ENCODE data around the gene OTX2. TPM values are rescaled to one million over a fixed set of nuclear protein-coding genes. Genes with fewer than 3 reads are reported as not detected.

Gene OTX2
- total RNA-seq, 1 donor from 2014 or later: not detected

DNA sequence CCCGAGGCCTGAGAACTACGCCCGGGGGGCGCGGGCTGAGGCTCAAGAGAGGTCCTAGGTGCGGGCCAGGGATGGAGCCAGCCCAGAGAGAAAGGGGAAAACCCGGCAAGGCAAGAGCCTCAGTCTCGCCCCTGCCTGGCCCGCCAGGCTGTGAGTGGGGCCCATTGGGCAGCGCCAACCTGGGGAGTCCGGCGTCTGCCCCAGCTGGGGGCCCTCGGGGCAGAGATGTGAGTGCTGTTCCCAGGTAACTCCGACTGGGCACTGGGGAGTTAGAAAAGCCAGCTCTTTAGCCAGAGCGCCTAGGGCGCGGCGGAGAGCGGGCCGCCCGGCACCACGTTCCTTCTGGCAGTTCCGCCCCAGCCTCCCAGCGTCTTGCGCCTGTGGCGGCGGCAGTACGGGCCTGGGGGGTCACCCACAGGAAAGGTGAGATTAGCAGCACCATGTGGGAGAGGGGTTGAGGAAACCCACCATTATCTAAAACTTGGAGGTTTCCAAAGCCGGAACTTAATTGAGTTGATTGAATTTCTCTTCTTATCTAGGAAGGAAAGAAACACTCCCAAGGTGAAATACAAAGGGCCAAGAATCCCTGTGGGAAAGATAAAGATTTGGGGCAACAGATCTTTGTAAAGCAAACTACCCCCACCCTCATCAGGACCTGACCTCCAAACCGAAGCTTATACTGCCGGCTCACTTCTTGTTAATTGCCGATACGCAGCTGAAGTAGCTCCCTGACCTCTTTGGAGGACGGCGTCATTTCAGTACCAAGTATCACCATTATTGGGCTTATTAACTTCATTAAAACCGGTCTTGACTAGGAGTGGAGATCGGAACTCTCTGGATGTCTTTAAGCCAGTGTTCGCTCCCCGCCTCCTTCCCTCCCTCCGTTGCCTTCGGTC is 11.6 kb downstream of the OTX2 start:
- Histone ChIP-seq H3K27me3 (peaks cover 20% of the 10 kb centered on the region), H3K9me3 (no peaks in the 10 kb centered on the region), H3K27ac (no peak overlapping the region), H3K36me3 (no peaks in the 10 kb centered on the region), H3K4me1 (peaks cover 17% of the 10 kb centered on the region), H3K4me3 (peak overlapping the region in 1 of 2 donors; percentile 32)
- no peak for DNase-seq (ENCODE audit: extremely low spot score in 2 of 2)
- no peak for TF ChIP-seq POLR2AphosphoS5 (IDR thresholded peaks at IDR 0.05; ENCODE audit: insufficient read depth in 1 of 2, low read depth in 1 of 2)
- TF ChIP-seq, protein P1, sequence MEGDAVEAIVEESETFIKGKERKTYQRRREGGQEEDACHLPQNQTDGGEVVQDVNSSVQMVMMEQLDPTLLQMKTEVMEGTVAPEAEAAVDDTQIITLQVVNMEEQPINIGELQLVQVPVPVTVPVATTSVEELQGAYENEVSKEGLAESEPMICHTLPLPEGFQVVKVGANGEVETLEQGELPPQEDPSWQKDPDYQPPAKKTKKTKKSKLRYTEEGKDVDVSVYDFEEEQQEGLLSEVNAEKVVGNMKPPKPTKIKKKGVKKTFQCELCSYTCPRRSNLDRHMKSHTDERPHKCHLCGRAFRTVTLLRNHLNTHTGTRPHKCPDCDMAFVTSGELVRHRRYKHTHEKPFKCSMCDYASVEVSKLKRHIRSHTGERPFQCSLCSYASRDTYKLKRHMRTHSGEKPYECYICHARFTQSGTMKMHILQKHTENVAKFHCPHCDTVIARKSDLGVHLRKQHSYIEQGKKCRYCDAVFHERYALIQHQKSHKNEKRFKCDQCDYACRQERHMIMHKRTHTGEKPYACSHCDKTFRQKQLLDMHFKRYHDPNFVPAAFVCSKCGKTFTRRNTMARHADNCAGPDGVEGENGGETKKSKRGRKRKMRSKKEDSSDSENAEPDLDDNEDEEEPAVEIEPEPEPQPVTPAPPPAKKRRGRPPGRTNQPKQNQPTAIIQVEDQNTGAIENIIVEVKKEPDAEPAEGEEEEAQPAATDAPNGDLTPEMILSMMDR (IDR thresholded peaks at IDR 0.05): no peak
- intact Hi-C loops (cut with DNase I): no loop called here

- H3K4me3 ChIP-seq: peak overlapping the region; percentile 25 to 32
- H3K9me3 ChIP-seq: no peaks in the 10 kb centered on the region
- intact Hi-C loops (cut with DNase I): no loop called here
- H3K36me3 ChIP-seq: no peaks in the 10 kb centered on the region
- TF ChIP-seq, protein P1 (IDR thresholded peaks at IDR 0.05): no peak
- TF ChIP-seq POLR2AphosphoS5 (IDR thresholded peaks at IDR 0.05; ENCODE audit: insufficient read depth in 1 of 2, low read depth in 1 of 2) (no peak), POLR2A (IDR thresholded peaks at IDR 0.05) (no peak)
- H3K27me3 ChIP-seq: peaks cover 20% of the 10 kb centered on the region
- H3K4me1 ChIP-seq: peaks cover 17% of the 10 kb centered on the region
- no peak overlapping the region for H3K27ac ChIP-seq
- no peak for DNase-seq (ENCODE audit: extremely low spot score in 2 of 2)
Measured at GRCh38 chr14:56797569-56798446, 12.5 kb downstream of the OTX2 start.

- TF ChIP-seq, protein P1 (IDR thresholded peaks at IDR 0.05): no peak
- TF ChIP-seq POLR2AphosphoS5 (IDR thresholded peaks at IDR 0.05; ENCODE audit: insufficient read depth in 1 of 2, low read depth in 1 of 2) (no peak), POLR2A (IDR thresholded peaks at IDR 0.05) (no peak)
- Histone ChIP-seq H3K4me1 (peaks cover 17% of the 10 kb centered on the region), H3K4me3 (peak overlapping the region in 1 of 2 donors; percentile 32), H3K9me3 (no peaks in the 10 kb centered on the region), H3K27ac (no peak overlapping the region), H3K36me3 (no peaks in the 10 kb centered on the region), H3K27me3 (peaks cover 19% of the 10 kb centered on the region)
- intact Hi-C loops (cut with DNase I): no loop called here
- no peak for DNase-seq (ENCODE audit: extremely low spot score in 2 of 2)
Measured at GRCh38 chr14:56797003-56797568, 13.2 kb downstream of the OTX2 start.

GRCh38 chr14:56796259-56796658 is 14.0 kb downstream of the OTX2 start:
- H3K4me3 ChIP-seq: no peak overlapping the region
- DNase-seq (ENCODE audit: extremely low spot score in 2 of 2): no peak
- intact Hi-C loops (cut with DNase I): no loop called here
- TF ChIP-seq, protein P1 (IDR thresholded peaks at IDR 0.05): no peak
- TF ChIP-seq POLR2A (IDR thresholded peaks at IDR 0.05) (no peak), POLR2AphosphoS5 (IDR thresholded peaks at IDR 0.05; ENCODE audit: insufficient read depth in 1 of 2, low read depth in 1 of 2) (no peak)
- H3K9me3 ChIP-seq: no peaks in the 10 kb centered on the region
- H3K27me3 ChIP-seq: peaks cover 14% of the 10 kb centered on the region
- peaks cover 17% of the 10 kb centered on the region for H3K4me1 ChIP-seq
- no peak overlapping the region for H3K27ac ChIP-seq
- no peaks in the 10 kb centered on the region for H3K36me3 ChIP-seq
